Stomach (tissue), 9 donors: Measurements from ENCODE around the gene C16orf92. TPM values are rescaled to one million over a fixed set of nuclear protein-coding genes. Genes with fewer than 3 reads are reported as not detected.

Experiments used
- DNase-seq, 2 donors: peaks; one replicate each; pipeline versions ENCODE4 v3.0.0 to v3.0.0-alpha.2; 2013 to 2019
- H3K27ac ChIP-seq, 5 donors: fragments of 200-600 bp in 4 of 5; sonication (generic) in 4 of 5; one replicate each; pipeline ENCODE4 v1.5.1; 2013 to 2019; ENCODE audit warnings: mild to moderate bottlenecking in 1 of 5, moderate library complexity in 1 of 5
- H3K27me3 ChIP-seq, 3 donors: fragments of 200-600 bp; sonication (generic); one replicate each; pipeline ENCODE4 v1.5.1; 2017 to 2019; ENCODE audit warnings: mixed run types in 1 of 3
- H3K36me3 ChIP-seq, 4 donors: fragments of 200-600 bp; sonication (generic); 1 replicate in 3 of 4; 2 replicates in 1 of 4; pipeline ENCODE4 v1.5.1; 2016 to 2019
- H3K4me1 ChIP-seq, 4 donors: fragments of 200-600 bp; sonication (generic); one replicate each; pipeline ENCODE4 v1.5.1; 2016 to 2019
- H3K4me3 ChIP-seq, 4 donors: fragments of 200-600 bp; sonication (generic) in 3 of 4; one replicate each; pipeline ENCODE4 v1.5.1; 2016 to 2019; ENCODE audit warnings: mild to moderate bottlenecking in 1 of 4
- H3K9me3 ChIP-seq, 4 donors: fragments of 200-600 bp; sonication (generic); one replicate each; pipeline ENCODE4 v1.5.1; 2016 to 2019
- CTCF ChIP-seq, 7 experiments: fragments of 450-650 bp in 4 of 7; fragments of 200-600 bp in 3 of 7; sonication (generic) in 3 of 7; IDR thresholded peaks; one replicate each; pipeline ENCODE4 v1.5.1; 2016 to 2019; ENCODE audit warnings: antibody characterized with exemption in 7 of 7, control low read depth in 2 of 7, mild to moderate bottlenecking in 1 of 7
- EP300 ChIP-seq: sonication (generic); formaldehyde crosslinking; IDR thresholded peaks from one replicate; pipeline ENCODE4 v1.6.1; 2017; ENCODE audit warnings: antibody characterized with exemption
- POLR2A ChIP-seq, 4 donors: fragments of 450-650 bp; IDR thresholded peaks; one replicate each; pipeline ENCODE4 v1.6.1; 2016; ENCODE audit warnings: antibody characterized with exemption in 4 of 4, control low read depth in 2 of 4, mild to moderate bottlenecking in 1 of 4, moderate library complexity in 1 of 4
- POLR2AphosphoS5 ChIP-seq, 3 donors: sonication (generic); formaldehyde crosslinking; IDR thresholded peaks; one replicate each; pipeline ENCODE4 v1.6.1; 2016; ENCODE audit warnings: antibody characterized with exemption in 3 of 3
- WGBS, 5 donors: extraction: QIAGEN DNeasy Blood & Tissue Kit in 3 of 5; methylation state at CpG; one replicate each; pipeline versions ENCODE4 v1.1.5 to v1.1.7; 2013 to 2018; 5-methylcytosine and 5-hydroxymethylcytosine counted together
- intact Hi-C: fragments of 100-400 bp; cut with DNase I; formaldehyde crosslinking; loops from one replicate; pipeline ENCODE4 v1.15.1; 2023; ENCODE audit warnings: low total_unique reads
- polyA plus RNA-seq, 3 donors: library from polyadenylated mRNA; stranded (reverse); fragments of 200-250 nt; gene quantifications; one replicate each; pipeline ENCODE4 v1.2.3, GENCODE V29; 2013
- total RNA-seq, 5 donors: library from RNA; depleted of rRNA; stranded (reverse); fragments of >200 nt; gene quantifications; one replicate each; pipeline versions ENCODE4 v1.1.0 to v1.2.3, GENCODE V29; 2014 to 2016
- donor health status: healthy with polysubstance abuse.
- donor health status: Bipolar disorder and iron deficiency.
- donor health status: healthy.

The C16orf92 gene
- total and polyA plus RNA-seq, 8 donors: not detected

- no peak for DNase-seq
- Histone ChIP-seq H3K27me3 (peaks cover 24 to 98% (median 75%) of the 10 kb centered on the region in 3 donors), H3K9me3 (no peaks in the 10 kb centered on the region), H3K4me3 (no peak overlapping the region), H3K36me3 (no peaks in the 10 kb centered on the region), H3K27ac (no peak overlapping the region), H3K4me1 (peaks cover 7 to 12% (median 9%) of the 10 kb centered on the region in 4 donors)
- no peak for TF ChIP-seq EP300
- TF ChIP-seq CTCF (IDR thresholded peaks at IDR 0.05): no peak
- TF ChIP-seq POLR2A (IDR thresholded peaks at IDR 0.05): no peak
- no peak for TF ChIP-seq POLR2AphosphoS5 (IDR thresholded peaks at IDR 0.05)
- intact Hi-C loops: no loop called here
- WGBS, 5 donors: 17 to 23% (median 19%) methylated on average over 23 of the region's 23 CpGs
Measured at GRCh38 chr16:30030011-30030685, 7.2 kb downstream of the C16orf92 start.

- peak within 1 kb of the TSS; percentile 5 to 26 (median 20) for H3K4me3 ChIP-seq
- H3K27me3 ChIP-seq: peaks cover 24 to 98% (median 70%) of the 10 kb centered on the region in 3 donors
- no peaks in the 10 kb centered on the region for H3K36me3 ChIP-seq
- intact Hi-C loops: no loop called here
- peak in 1 of 2 donors; percentile 43 for DNase-seq
- H3K9me3 ChIP-seq: no peaks in the 10 kb centered on the region
- 0 to 5% (median 2%) methylated on average over 17 to 27 of the region's 27 CpGs for WGBS, 5 donors
- TF ChIP-seq CTCF (IDR thresholded peaks at IDR 0.05) (no peak), POLR2A (IDR thresholded peaks at IDR 0.05) (no peak), POLR2AphosphoS5 (IDR thresholded peaks at IDR 0.05) (no peak), EP300 (no peak)
- H3K27ac ChIP-seq: no peak within 1 kb of the TSS
- H3K4me1 ChIP-seq: peaks cover 7 to 12% (median 9%) of the 10 kb centered on the region in 4 donors
Measured at GRCh38 chr16:30030841-30031413, 7.9 kb downstream of the C16orf92 start, which contains the start of gene TLCD3B. TSS of gene TLCD3B (minus strand) at chr16:30031271. CDS start at chr16:30030527, 744 bp downstream.

- peak overlapping the region in 2 of 4 donors; percentile 5 to 26 for H3K4me3 ChIP-seq
- 16 to 23% (median 21%) methylated on average over 11 of the region's 11 CpGs for WGBS, 5 donors
Measured at GRCh38 chr16:30031477-30031918, 8.5 kb downstream of the C16orf92 start.

More at GRCh38 chr16:30031477-30031918, 8.5 kb downstream of the C16orf92 start:
- peaks cover 7 to 12% (median 9%) of the 10 kb centered on the region in 4 donors for H3K4me1 ChIP-seq
- H3K27ac ChIP-seq: no peak overlapping the region
- TF ChIP-seq POLR2A (IDR thresholded peaks at IDR 0.05): no peak
- no peak for TF ChIP-seq CTCF (IDR thresholded peaks at IDR 0.05)
- no peak for TF ChIP-seq POLR2AphosphoS5 (IDR thresholded peaks at IDR 0.05)
- no peak for TF ChIP-seq EP300
- H3K36me3 ChIP-seq: no peaks in the 10 kb centered on the region
- DNase-seq: no peak
- H3K9me3 ChIP-seq: no peaks in the 10 kb centered on the region
- peaks cover 21 to 98% (median 70%) of the 10 kb centered on the region in 3 donors for H3K27me3 ChIP-seq
- intact Hi-C loops: no loop called here
